ENCODE measurements around the gene PNO1.

GRCh38 chr2:68121873-68122679, 35.6 kb upstream of the PNO1 start:
- TF ChIP-seq CTCF (IDR thresholded peaks at IDR 0.05) = peak; percentile 96
- TF ChIP-seq ZFX (IDR thresholded peaks at IDR 0.05; ENCODE audit: borderline replicate concordance) = no peak
